Transverse colon (tissue), 4 donors: ENCODE data around the gene EGFR. TPM values are rescaled to one million over a fixed set of nuclear protein-coding genes. Genes with fewer than 3 reads are reported as not detected.

Experiments used
- DNase-seq: peaks from one replicate; pipeline ENCODE4 v3.0.0-alpha.2; 2019
- H3K27ac ChIP-seq, 4 donors: fragments of 200-600 bp; sonication (generic); 2 replicates each; pipeline ENCODE4 v1.5.1; 2016 to 2018; ENCODE audit warnings: inconsistent platforms in 4 of 4
- H3K27me3 ChIP-seq: fragments of 200-600 bp; sonication (generic); 2 replicates; pipeline ENCODE4 v1.5.1; 2017; ENCODE audit warnings: inconsistent platforms
- H3K36me3 ChIP-seq, 4 donors: fragments of 200-600 bp; sonication (generic); 2 replicates each; pipeline ENCODE4 v1.5.1; 2017 to 2019; ENCODE audit warnings: inconsistent platforms in 4 of 4
- H3K4me1 ChIP-seq, 4 donors: fragments of 200-600 bp; sonication (generic); 2 replicates each; pipeline ENCODE4 v1.5.1; 2017 to 2020; ENCODE audit warnings: inconsistent platforms in 4 of 4
- H3K4me3 ChIP-seq, 4 donors: fragments of 200-600 bp; sonication (generic); 1 replicate in 1 of 4; 2 replicates in 3 of 4; pipeline versions ENCODE4 v1.5.1 to v1.6.1; 2017 to 2019; ENCODE audit warnings: inconsistent platforms in 4 of 4
- H3K9me3 ChIP-seq, 2 donors: fragments of 200-600 bp; sonication (generic); 2 replicates each; pipeline ENCODE4 v1.5.1; 2017 to 2019; ENCODE audit warnings: inconsistent platforms in 2 of 2
- EP300 ChIP-seq: sonication (generic); formaldehyde crosslinking; IDR thresholded peaks from one replicate; pipeline ENCODE4 v1.6.1; 2017; ENCODE audit warnings: antibody characterized with exemption, low read depth
- POLR2A ChIP-seq: fragments of 450-650 bp; IDR thresholded peaks from one replicate; pipeline ENCODE4 v1.6.1; 2016; ENCODE audit warnings: antibody characterized with exemption, mild to moderate bottlenecking, moderate library complexity
- POLR2AphosphoS5 ChIP-seq, 3 donors: sonication (generic); formaldehyde crosslinking; IDR thresholded peaks; one replicate each; pipeline ENCODE4 v1.6.1; 2016; ENCODE audit warnings: antibody characterized with exemption in 3 of 3
- WGBS, 2 donors: methylation state at CpG; one replicate each; pipeline ENCODE4 v1.1.5; 2018; ENCODE audit warnings: low coverage in 1 of 2; 5-methylcytosine and 5-hydroxymethylcytosine counted together
- in situ Hi-C, 4 donors: fragments of 200-750 bp; cut with MboI; loops; one replicate each; pipeline versions ENCODE4 v1.15.0 to v1.15.1; 2017; ENCODE audit warnings: low sequenced_read_pairs in 3 of 4, low pct_ligation_motif_present in 1 of 4, low pct_unique_long_range_greater_than_20kb in 1 of 4
- intact Hi-C: fragments of 100-400 bp; cut with DNase I; formaldehyde crosslinking; loops from one replicate; pipeline ENCODE4 v1.15.1; 2023; ENCODE audit warnings: low total_unique reads
- total RNA-seq, 4 donors: library from RNA; depleted of rRNA; stranded (reverse); fragments of >200 nt; gene quantifications; one replicate each; pipeline ENCODE4 v1.1.0, GENCODE V29; 2016
- TF ChIP-seq, protein P1 (sequence below), 5 experiments: fragments of 200-600 bp in 3 of 5; fragments of 450-650 bp in 2 of 5; sonication (generic) in 3 of 5; IDR thresholded peaks; 1 replicate in 2 of 5; 2 replicates in 3 of 5; pipeline ENCODE4 v1.5.1; 2016 to 2017; ENCODE audit warnings: antibody characterized with exemption in 5 of 5, inconsistent platforms in 3 of 5, mild to moderate bottlenecking in 2 of 5, moderate library complexity in 1 of 5

Gene EGFR
- total RNA-seq, 4 donors from 2014 or later = 40.0 to 85.7 (median 72.9) TPM

- H3K27ac ChIP-seq = no peak overlapping the region
- intact Hi-C loops = no loop called here
- DNase-seq = no peak
- in situ Hi-C loops = no loop called here
- no peak overlapping the region for H3K4me3 ChIP-seq
- H3K4me1 ChIP-seq = peaks cover 0 to 3% (median 2%) of the 10 kb centered on the region in 4 donors
- H3K9me3 ChIP-seq = no peaks in the 10 kb centered on the region
- H3K27me3 ChIP-seq = no peaks in the 10 kb centered on the region
- WGBS, 2 donors = 71 to 73% methylated on average over 3 to 5 of the region's 5 CpGs
- TF ChIP-seq POLR2A (no peak), EP300 (no peak), POLR2AphosphoS5 (IDR thresholded peaks at IDR 0.05) (no peak)
- TF ChIP-seq, protein P1, sequence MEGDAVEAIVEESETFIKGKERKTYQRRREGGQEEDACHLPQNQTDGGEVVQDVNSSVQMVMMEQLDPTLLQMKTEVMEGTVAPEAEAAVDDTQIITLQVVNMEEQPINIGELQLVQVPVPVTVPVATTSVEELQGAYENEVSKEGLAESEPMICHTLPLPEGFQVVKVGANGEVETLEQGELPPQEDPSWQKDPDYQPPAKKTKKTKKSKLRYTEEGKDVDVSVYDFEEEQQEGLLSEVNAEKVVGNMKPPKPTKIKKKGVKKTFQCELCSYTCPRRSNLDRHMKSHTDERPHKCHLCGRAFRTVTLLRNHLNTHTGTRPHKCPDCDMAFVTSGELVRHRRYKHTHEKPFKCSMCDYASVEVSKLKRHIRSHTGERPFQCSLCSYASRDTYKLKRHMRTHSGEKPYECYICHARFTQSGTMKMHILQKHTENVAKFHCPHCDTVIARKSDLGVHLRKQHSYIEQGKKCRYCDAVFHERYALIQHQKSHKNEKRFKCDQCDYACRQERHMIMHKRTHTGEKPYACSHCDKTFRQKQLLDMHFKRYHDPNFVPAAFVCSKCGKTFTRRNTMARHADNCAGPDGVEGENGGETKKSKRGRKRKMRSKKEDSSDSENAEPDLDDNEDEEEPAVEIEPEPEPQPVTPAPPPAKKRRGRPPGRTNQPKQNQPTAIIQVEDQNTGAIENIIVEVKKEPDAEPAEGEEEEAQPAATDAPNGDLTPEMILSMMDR (IDR thresholded peaks at IDR 0.05) = no peak
- no peaks in the 10 kb centered on the region for H3K36me3 ChIP-seq
Observed at GRCh38 chr7:55214707-55215106, 195.9 kb downstream of the EGFR start.

DNA sequence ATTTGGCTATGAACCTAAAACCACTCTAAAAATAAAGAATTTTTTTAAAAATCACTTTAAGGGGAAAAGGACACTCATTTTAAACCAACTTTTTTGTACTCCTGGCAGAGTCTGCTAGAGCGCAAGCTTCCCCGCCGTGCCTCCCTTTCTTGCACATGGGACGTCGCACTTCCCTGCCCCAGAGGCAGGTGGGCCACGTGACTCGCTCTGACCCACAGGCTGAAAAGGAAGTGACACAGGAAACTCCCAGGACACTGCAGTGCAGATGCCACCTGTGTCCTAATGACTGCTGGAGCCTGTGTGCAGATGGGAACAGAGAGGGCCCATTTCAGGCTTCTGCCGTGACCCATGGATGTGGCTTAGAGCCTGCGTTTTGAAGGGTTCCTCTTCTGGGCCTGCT is 204.2 kb downstream of the EGFR start:
- Histone ChIP-seq H3K9me3 (no peaks in the 10 kb centered on the region), H3K36me3 (no peaks in the 10 kb centered on the region), H3K4me3 (no peak overlapping the region), H3K4me1 (no peaks in the 10 kb centered on the region), H3K27ac (no peak overlapping the region), H3K27me3 (no peaks in the 10 kb centered on the region)
- intact Hi-C loops (no loop called here), in situ Hi-C loops (no loop called here)
- 80 to 97% methylated on average over 5 to 9 of the region's 9 CpGs for WGBS, 2 donors
- no peak for DNase-seq
- TF ChIP-seq POLR2A (no peak), POLR2AphosphoS5 (IDR thresholded peaks at IDR 0.05) (no peak), EP300 (no peak)
- TF ChIP-seq, protein P1 (IDR thresholded peaks at IDR 0.05) = no peak

GRCh38 chr7:55224111-55224510 is 205.3 kb downstream of the EGFR start:
- TF ChIP-seq EP300 (no peak), POLR2AphosphoS5 (IDR thresholded peaks at IDR 0.05) (no peak), POLR2A (no peak)
- TF ChIP-seq, protein P1 (IDR thresholded peaks at IDR 0.05) = no peak
- H3K4me1 ChIP-seq = no peaks in the 10 kb centered on the region
- no peak overlapping the region for H3K27ac ChIP-seq
- no peak overlapping the region for H3K4me3 ChIP-seq
- no peaks in the 10 kb centered on the region for H3K9me3 ChIP-seq
- DNase-seq = no peak
- in situ Hi-C loops = no loop called here
- intact Hi-C loops = no loop called here
- WGBS, 2 donors = 83 to 87% methylated on average over 4 to 5 of the region's 5 CpGs
- no peaks in the 10 kb centered on the region for H3K27me3 ChIP-seq
- H3K36me3 ChIP-seq = no peaks in the 10 kb centered on the region

DNA sequence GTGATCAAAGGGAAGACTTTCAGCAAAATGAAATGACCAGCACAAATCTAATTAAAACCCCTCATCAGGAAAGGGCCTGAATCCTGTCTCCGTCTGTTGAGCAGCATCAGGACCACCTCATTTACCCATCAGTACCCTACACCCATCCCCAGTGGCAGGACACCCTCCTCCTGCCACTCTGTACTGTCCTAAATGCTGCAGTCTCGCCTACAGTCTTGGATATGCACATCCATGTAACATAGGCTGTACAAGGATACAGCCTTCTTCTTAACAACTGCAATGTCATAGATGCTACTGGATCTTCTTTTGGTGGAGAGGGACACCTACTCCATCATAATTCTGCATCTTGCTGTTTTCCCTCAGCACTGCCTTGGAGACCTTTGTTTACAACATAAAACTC is 206.0 kb downstream of the EGFR start:
- Histone ChIP-seq H3K27ac (no peak overlapping the region), H3K36me3 (no peaks in the 10 kb centered on the region), H3K9me3 (no peaks in the 10 kb centered on the region), H3K4me1 (no peaks in the 10 kb centered on the region), H3K27me3 (no peaks in the 10 kb centered on the region), H3K4me3 (no peak overlapping the region)
- DNase-seq = no peak
- intact Hi-C loops = no loop called here
- no peak for TF ChIP-seq EP300
- no peak for TF ChIP-seq POLR2A
- TF ChIP-seq, protein P1 (IDR thresholded peaks at IDR 0.05) = no peak
- TF ChIP-seq POLR2AphosphoS5 (IDR thresholded peaks at IDR 0.05) = no peak
- WGBS, 2 donors = 80 to 87% methylated on average over 2 of the region's 2 CpGs
- in situ Hi-C loops = no loop called here
